HG03460 (cell line): ENCODE measurements around the gene CDKN2AIPNL.
"Not testable (repeated sequence)": the region's sequence is repeated elsewhere in the genome, so short reads cannot be mapped to it uniquely, and the experiment has no call there.

Experiments
- ATAC-seq: cut with Tn5 transposase; IDR thresholded peaks from one replicate; pipeline ENCODE4 v1.9.1; 2021; ENCODE audit not compliant: unreplicated experiment

Gene CDKN2AIPNL

DNA sequence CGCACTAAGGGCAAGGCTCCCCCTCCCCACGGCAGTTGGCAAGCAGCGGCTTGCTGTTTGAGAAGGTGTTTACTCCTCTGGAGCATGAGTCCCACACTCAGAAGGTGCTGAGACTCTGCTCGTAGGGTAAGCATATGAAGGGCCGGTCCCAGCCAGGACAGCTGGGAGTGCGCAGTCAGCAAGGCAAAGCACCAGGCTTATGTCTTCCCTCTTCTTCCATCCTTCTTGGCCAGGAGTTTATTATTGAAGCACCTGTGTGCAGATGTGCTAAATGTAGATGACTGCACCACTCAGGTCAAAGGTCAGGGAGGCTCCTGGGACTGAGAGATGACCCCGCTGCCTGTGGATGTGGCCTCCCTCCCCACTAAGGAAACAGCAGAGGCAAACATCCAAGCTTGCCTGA, 27.0 kb upstream of the CDKN2AIPNL start:
- ATAC-seq = no peak

DNA sequence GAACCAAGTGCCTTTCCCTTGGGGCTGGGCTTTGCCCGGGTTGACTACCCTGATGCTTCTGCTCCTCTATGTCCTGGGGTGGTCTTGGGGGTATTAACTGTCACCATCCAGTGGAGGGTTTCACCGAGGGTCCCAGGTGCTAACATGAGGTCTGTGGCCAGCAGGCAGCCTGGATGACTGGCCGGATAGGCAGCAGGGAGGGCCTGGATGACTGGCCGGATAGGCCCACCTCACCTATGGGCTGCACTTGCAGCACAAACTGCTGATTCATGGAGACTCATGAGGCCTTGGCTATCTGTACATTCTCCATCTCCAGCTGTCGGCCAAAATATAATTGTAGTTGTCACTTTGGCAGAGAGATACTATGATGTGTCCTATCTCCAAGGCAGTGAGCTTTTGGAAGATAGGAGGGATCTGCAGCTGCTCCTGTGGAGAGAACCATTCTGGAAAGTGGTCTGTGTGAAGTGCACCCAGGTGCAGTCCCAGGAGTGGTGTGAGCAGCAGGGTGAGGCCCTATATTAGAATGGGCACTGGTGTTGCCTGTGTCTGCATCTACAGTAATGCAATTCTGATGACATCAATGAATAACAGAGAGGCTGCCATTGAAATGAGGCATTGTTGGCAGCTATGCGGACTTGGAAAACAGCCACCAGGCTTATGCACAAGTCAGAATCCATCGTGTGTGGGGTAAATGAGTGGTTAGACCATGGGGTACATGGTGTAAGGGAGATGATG, 26.3 kb upstream of the CDKN2AIPNL start:
- no peak for ATAC-seq

DNA sequence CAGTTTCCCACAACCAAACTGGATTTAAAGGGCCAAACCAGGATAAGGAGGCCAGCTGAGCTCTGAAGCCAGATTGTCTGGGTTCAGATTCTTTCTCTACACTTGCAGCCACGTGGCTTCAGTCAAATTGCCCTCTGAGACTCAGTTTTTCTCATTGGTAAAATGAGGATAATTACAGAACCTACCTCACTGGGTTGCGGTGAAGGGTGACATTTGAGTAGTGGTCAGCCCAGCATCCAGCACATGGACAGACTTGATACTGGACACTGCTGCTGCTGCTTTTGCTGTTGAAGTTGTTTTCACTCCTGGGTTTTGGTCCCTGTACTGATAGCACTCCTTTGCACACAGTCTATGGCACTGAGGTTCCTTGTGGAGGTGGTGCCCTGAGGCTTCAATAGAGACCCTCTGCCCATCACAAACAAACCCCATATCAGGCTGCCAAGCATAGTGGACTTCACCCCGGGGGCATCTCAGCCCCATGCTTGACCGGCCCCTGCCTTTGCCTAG, 25.7 kb upstream of the CDKN2AIPNL start:
- ATAC-seq = no peak

DNA sequence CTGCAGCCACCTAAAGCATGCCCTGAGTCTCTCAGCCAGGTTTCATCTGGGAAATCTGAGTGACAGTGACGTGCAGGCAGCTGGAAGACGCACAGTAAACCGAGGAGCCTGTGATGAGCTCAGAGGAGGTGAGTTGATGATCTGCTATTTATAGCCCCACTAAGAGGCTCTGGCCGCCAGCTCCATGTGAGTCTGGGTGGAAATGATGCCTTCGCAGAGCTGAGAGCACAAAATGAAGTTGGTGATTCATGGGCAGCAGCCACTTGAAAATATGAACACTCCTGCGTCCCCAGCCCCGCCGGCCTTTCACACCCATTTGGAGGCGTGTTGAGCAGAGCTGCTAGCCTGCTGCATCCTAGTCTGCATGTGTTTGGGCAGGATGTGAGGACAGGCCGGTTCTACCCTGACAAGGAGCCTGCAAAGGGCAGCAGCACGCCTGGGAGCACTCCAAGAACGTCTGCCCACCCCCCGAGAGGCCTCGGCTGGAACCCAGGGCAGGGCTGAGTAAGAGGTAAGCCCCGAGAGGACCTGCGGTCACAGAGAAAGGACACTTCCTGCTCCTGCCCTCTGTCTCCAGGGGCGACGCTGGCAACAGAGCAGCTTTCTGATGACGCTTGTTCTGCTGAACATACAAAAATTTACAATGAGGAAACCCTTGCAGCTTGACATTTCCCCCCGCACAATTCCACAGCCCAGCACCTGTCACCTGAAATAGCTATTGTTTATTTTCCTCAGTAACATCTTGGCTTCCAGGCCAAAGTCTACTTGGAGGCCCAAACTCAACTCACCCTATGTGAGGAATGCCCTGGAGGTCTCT, 25.1 kb upstream of the CDKN2AIPNL start:
- ATAC-seq = peak; percentile 92

DNA sequence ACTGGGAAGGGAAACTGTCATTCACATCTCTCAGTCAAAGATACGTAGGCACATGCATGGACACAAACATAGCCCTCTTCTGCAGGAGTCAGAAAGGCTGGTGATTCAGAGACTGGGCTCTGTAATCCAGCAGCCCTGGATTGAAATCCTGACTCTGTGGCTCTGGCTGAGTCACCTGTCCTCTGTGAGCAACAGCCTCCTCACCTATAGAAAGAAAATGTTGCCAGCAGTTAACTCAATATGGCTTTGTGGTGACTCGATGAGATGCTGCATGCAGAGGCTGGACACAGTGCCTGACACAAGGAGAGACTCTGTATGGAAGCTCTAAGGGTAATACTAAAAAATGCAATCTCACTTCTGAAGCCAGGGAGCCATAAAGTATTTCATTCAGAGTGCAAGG, 23.9 kb upstream of the CDKN2AIPNL start:
- ATAC-seq = no peak

DNA sequence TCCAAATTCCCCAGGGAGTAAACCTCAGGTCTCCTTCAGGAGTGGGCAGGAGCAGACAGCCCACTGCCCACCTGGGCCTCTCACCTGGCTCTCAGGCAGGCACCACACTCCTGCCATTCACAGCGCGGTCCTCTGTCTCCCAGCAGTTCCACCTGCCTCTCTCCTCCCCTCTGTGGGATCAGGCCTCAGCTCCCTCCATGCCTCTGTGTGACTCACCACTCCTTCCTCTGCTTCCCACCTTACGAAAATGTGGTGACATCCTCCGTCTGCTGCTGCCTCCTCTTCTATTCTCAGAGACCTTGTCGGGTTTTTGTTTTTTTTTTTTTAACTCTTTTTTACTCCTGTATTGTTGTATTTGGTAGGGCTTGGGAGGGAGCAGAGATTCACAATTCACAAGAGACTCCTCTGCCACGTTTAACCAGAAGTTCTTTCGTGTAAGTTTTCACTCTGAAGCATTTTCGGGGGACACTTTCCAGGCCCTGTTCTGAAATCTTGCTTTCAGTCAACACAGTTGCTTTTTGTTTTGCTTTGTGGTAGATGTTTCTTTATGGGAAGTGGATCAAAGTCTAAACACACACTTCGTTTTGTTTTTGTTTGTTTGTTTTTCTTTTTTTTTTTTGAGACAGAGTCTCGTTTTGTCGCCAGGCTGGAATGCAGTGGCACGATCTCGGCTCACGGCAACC, 21.1 kb upstream of the CDKN2AIPNL start:
- no peak for ATAC-seq

DNA sequence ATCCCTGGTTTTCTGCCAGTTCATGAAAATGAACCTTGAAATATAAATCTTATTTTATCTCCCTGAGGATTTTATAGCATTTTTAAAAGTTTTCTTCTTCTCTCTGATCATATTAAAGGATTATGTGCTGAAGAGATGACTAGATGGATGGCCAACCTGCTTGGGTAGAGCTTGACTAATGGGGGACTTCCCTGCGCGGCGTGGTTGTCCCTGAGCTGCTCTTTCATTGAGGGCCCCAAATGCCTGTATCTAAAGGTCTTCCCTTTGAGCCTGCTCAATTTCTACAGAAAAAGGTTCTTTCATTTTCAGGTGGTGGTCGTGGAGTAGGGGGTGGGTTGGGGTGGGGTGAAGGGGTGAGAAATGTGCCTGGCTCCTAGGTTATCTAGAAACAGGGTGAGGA, 20.5 kb upstream of the CDKN2AIPNL start:
- ATAC-seq = no peak

DNA sequence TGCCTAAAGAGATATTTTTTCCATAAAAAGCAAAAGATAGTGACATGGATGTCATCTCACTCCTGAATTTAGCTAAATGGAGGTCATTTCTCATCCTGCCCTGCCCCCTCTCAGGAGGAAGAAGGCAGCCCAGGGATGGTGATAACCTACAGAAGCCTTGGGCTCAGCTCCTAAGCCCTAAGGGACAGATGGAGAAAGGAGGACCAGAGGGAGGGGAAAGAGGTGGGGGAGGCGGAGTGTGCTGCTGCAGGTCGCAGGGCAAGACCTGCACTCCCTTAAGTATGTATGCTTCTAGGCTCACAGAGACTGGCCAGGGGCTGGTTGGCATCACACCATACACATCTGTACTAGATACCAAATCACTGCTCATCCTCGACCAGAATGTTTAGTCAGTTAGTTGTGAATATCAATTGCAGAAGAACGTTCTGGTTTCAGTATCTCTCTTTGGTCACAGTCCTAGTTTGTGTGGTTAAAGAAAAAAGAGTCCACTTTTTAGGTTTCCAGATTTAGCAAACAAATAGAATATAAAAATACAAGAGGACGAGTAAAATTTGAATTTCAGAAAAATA, 18.4 kb upstream of the CDKN2AIPNL start:
- no peak for ATAC-seq

DNA sequence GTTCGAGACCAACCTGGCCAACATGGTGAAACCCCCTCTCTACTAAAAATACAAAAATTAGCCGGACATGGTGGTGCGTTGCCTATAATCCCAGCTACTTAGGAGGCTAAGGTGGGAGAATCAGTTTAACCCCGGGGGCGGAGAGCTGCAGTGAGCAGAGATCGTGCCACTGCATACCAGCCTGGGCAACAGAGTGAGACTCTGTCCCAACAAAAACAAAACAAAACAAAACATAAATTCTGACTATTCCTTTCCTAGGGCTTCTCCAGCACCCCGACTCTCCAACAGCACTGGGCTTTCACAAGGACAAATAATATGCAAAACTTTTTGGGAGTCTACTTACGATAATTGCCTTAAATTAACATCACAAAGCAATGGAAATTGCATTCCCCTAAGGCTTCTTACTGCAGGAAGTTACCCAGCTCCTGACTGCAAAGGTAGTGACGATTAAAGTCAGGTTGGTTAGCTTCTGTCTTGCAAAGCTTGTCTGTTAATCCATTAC, 15.9 kb upstream of the CDKN2AIPNL start:
- ATAC-seq = no peak

DNA sequence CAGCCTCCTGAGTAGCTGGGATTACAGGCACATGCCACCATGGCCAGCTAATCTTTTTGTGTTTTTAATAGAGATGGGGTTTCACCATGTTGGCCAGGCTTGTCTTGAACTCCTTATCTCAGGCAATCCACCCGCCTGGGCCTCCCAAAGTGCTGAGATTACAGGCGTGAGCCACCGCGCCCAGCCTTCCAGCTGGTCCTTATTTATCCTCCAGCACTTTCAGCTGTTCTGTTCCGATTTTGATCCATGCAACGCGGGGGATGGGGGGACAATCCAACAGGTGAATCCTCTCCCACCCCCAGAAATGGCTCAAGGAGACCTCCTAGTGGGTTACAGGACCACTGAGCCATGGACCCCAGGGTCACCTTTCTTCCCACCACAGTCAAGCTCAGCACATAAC, 14.7 kb upstream of the CDKN2AIPNL start:
- ATAC-seq = no peak

DNA sequence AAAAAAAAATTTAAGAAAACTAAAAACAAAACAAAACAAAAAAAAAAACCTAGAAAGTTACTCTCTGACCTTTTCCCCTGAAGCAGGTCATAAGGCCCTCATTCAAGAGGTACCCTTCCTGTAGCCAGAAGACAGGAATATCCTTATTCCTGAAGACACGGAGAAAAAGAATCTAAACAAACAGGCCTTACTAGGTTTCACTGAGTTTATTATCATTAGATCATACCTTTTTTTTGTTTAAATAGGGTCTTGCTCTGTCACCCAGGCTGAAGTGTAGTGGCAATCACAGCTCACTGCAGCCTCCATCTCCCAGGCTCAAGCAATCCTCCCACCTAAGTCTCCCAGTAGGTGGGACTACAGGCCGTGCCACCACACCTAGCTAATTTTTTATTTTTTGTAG, 11.7 kb upstream of the CDKN2AIPNL start:
- no peak for ATAC-seq

DNA sequence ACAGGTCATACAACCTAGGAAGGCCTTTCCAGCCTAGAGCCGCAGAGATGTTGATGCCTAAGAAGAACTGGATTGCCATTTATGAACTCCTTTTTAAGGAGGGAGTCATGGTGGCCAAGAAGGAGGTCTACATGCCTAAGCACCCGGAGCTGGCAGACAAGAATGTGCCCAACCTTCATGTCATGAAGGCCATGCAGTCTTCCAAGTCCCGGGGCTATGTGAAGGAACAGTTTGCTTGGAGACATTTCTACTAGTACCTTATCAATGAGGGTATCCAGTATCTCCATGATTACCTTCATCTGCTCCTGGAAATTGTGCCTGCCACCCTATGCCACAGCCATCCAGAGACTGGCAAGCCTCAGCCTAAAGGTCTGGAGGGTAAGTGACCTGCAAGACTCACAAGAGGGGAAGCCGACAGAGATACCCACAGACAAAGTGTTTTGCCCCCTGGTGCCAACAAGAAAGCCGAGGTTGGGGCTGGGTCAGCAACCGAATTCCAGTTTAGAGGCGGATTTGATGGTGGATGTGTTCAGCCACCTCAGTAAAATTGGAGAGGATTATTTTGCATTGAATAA, 11.2 kb upstream of the CDKN2AIPNL start:
- no peak for ATAC-seq

DNA sequence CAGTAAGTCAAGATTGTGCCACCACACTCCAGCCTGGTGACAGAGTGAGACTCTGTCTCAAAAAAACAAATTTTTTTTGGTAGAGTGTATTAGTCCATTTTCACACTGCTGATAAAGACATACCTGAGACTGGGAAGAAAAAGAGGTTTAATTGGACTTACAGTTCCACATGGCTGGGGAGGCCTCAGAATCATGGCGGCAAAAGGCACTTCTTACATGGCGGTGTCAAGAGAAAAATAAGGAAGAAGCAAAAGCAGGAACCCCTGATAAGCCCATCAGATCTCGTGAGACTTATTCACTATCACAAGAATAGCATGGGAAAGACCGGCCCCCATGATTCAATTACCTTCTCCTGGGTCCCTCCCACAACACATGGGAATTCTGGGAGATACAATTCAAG, 9.4 kb upstream of the CDKN2AIPNL start:
- ATAC-seq = not testable (repeated sequence)

DNA sequence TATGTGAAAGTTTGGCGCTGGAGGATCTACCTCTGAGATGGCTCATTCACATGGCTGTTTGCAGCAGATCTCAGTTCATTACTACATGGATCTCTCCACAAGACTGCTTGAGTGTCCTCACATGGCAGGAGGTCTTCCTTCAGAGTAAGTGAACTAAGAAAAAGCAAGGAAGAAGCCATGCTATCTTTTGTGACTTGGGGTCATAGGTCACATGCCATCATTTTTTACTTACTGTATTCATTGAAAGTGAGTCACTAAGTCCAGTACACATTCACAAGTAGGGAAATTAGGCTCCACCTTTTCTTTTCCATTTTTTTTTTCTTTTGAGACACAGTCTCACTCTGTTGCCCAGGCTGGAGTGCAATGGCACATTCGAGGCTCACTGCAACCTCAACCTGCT, 8.7 kb upstream of the CDKN2AIPNL start:
- no peak for ATAC-seq

DNA sequence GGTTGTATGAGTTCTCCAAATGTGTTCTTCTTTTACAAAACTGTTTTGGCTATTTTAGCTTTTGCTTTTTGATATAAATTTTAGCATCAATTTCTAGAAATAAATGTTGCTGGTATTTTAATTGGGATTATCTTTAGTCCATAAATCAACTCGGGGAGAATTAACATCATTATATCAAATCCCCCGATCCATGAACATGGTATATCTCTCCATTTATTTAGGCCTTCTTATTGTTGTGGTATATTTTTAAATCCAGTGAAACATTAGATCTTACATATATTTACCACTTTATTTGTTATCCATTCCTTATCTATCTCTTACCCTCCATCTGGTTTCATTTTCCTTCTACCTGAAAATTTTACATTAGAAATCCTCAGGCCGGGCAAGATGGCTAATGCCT, 7.3 kb upstream of the CDKN2AIPNL start:
- no peak for ATAC-seq

DNA sequence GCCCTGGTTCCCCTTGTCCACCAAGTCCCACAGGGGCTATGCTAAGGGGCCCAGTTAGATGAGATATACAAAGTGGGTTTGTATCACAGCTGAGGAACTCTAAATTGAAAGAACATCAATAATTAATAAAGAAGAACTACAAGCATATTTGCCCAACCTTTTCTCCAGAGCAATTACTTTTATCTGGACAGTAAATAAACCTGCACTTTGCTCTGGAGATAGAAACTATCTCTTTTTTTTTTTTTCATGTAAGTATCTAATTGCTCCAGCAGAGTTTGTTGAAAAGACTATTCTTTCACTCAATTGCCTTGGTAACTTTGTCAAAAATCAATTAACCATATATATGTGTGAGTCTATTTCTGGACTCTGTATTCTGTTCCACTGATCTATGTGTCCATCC, 6.0 kb upstream of the CDKN2AIPNL start:
- ATAC-seq = no peak

DNA sequence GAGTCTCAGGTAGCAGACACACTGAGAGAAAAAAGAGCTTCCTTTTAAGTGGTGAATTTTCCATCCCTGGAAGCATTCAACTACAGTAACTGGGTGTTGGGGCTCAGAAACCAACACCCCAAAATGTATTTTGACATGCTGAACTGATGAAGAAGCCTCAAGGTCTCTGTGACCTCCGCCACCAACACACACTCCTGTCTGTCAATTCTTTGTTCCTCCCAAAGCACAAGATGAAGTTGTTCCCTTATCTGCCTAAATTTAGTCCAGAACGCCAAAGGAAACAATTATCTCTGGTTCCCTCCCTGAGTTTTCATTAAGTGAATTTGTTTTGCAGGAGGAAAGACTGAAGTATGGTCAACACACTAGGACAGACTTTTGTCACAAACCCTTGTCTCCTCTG, 1.4 kb upstream of the CDKN2AIPNL start:
- ATAC-seq = no peak

DNA sequence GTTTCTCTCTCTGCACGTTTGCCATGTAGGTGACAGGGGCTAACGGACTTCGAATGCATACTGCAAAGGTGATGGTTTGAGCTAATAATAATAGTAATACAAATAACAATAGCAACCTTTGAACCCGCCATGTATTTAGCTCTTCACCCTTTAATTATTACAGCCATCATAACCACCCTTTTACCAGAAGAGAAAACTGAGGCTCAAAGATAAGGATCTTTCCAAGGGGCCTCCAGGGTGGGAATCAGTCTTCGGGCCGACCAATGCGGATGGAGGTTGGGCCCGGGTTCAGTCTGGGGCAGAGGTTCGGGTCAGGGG, 494 bp downstream of the CDKN2AIPNL start:
- ATAC-seq = no peak

DNA sequence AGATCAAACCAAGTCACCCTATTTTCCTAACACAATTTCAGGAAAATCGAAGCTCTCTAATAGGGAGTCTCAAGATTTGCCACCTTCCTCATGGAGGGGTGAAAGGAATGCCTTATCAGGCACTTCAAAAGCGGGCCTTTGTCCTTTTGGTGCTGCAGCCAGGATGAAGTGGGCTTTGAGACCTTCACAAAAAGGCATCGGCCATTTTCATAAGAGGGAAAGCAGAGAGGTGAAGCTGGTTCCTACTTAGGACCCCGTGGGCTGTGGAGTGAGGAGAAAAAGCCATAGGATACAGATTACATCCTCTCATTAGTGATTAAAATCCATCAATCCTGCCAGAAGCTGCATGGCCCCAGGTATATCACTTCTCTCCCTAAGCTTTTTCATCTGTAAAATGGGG, 859 bp downstream of the CDKN2AIPNL start:
- ATAC-seq = no peak

DNA sequence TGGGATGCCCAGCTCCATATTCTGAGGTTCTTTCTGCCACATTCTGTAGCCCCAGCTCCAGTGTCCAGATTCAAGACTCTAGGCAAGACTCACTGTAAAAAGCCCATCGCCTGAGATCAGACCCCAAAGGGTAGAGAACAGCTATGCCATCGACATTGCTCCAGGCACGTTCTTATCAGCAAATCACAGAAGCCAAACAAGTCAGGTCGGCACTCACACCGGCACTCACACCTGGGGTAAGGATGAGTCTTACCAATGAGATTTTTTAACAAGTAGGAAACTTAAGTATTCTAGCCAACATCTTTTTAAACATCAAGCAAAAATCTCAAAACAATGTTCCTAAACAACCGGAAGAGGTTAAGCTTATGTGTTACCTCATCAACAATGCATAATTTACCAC, 2.4 kb downstream of the CDKN2AIPNL start:
- no peak for ATAC-seq

DNA sequence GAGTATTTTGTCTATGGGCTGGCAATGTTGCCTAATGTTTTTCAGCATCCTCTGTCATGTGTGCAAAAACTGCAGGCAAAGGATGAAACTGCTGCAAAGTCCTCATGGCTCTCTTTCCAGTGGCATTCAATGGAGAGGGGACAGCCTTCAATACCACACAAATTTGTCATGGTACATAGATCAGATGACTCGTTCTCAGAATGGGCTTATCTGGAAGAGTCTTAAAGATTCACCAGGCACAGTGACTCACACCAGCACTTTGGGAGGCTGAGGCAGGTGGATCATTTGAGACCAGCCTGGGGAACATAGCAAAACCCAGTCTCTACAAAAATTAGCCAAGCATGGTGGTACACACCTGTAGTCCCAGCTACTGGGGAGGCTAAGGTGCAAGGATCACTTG, 5.3 kb downstream of the CDKN2AIPNL start:
- ATAC-seq = no peak
